ENCODE data around the gene WDR18. TPM values are rescaled to one million over a fixed set of nuclear protein-coding genes. Genes with fewer than 3 reads are reported as not detected.

Gene WDR18
- total and polyA plus RNA-seq, 4 donors = 15.5 to 68.8 (median 18.5) TPM

- WGBS, 2 donors = 51 to 53% methylated on average over 41 to 45 of the region's 45 CpGs
- peak overlapping the region in 1 of 2 donors; percentile 2 for H3K27ac ChIP-seq (ENCODE audit: low read depth in 1 of 2, low read length in 2 of 2)
These were observed 42.6 kb upstream of the WDR18 start for GRCh38 chr19:941292-942132.

GRCh38 chr19:942133-942645 lies 42.0 kb upstream of the WDR18 start:
- ATAC-seq (ENCODE audit: low FRiP score) (no peak), DNase-seq (no peak)
- intact Hi-C loops (cut with DNase I) = no loop called here
- Histone ChIP-seq H3K4me1 (ENCODE audit: control insufficient read depth in 1 of 2, insufficient read depth in 2 of 2, low read length in 2 of 2) (no peaks in the 10 kb centered on the region), H3K9me3 (ENCODE audit: control insufficient read depth, low read length) (no peaks in the 10 kb centered on the region), H3K36me3 (ENCODE audit: control insufficient read depth in 1 of 2, insufficient read depth in 2 of 2, low read length in 1 of 2) (no peaks in the 10 kb centered on the region), H3K27me3 (ENCODE audit: control insufficient read depth in 1 of 2, insufficient read depth in 2 of 2, low read length in 1 of 2) (no peaks in the 10 kb centered on the region), H3K4me3 (ENCODE audit: low read length in 2 of 2) (no peak overlapping the region), H3K27ac (ENCODE audit: low read depth in 1 of 2, low read length in 2 of 2) (no peak overlapping the region)
- 94 to 95% methylated on average over 32 of the region's 32 CpGs for WGBS, 2 donors

More at GRCh38 chr19:941292-942132, 42.6 kb upstream of the WDR18 start:
- intact Hi-C loops (cut with DNase I) = no loop called here
- DNase-seq = no peak
- Histone ChIP-seq H3K9me3 (ENCODE audit: control insufficient read depth, low read length) (no peaks in the 10 kb centered on the region), H3K36me3 (ENCODE audit: control insufficient read depth in 1 of 2, insufficient read depth in 2 of 2, low read length in 1 of 2) (no peaks in the 10 kb centered on the region), H3K27me3 (ENCODE audit: control insufficient read depth in 1 of 2, insufficient read depth in 2 of 2, low read length in 1 of 2) (no peaks in the 10 kb centered on the region), H3K4me1 (ENCODE audit: control insufficient read depth in 1 of 2, insufficient read depth in 2 of 2, low read length in 2 of 2) (no peaks in the 10 kb centered on the region), H3K4me3 (ENCODE audit: low read length in 2 of 2) (peak overlapping the region in 1 of 2 donors; percentile 1)
- ATAC-seq (ENCODE audit: low FRiP score) = peak; percentile 2

- Histone ChIP-seq H3K27ac (ENCODE audit: low read depth in 1 of 2, low read length in 2 of 2) (no peak overlapping the region), H3K27me3 (ENCODE audit: control insufficient read depth in 1 of 2, insufficient read depth in 2 of 2, low read length in 1 of 2) (no peaks in the 10 kb centered on the region), H3K4me1 (ENCODE audit: control insufficient read depth in 1 of 2, insufficient read depth in 2 of 2, low read length in 2 of 2) (no peaks in the 10 kb centered on the region), H3K36me3 (ENCODE audit: control insufficient read depth in 1 of 2, insufficient read depth in 2 of 2, low read length in 1 of 2) (no peaks in the 10 kb centered on the region), H3K9me3 (ENCODE audit: control insufficient read depth, low read length) (no peaks in the 10 kb centered on the region), H3K4me3 (ENCODE audit: low read length in 2 of 2) (no peak overlapping the region)
- ATAC-seq (ENCODE audit: low FRiP score) = no peak
- WGBS, 2 donors = 98 to 99% methylated on average over 16 to 17 of the region's 17 CpGs
- no peak for DNase-seq
- intact Hi-C loops (cut with DNase I) = no loop called here
These were observed 40.5 kb upstream of the WDR18 start for GRCh38 chr19:943551-944170.

- Histone ChIP-seq H3K4me3 (ENCODE audit: low read length in 2 of 2) (no peak overlapping the region), H3K4me1 (ENCODE audit: control insufficient read depth in 1 of 2, insufficient read depth in 2 of 2, low read length in 2 of 2) (no peaks in the 10 kb centered on the region), H3K27me3 (ENCODE audit: control insufficient read depth in 1 of 2, insufficient read depth in 2 of 2, low read length in 1 of 2) (no peaks in the 10 kb centered on the region), H3K36me3 (ENCODE audit: control insufficient read depth in 1 of 2, insufficient read depth in 2 of 2, low read length in 1 of 2) (no peaks in the 10 kb centered on the region), H3K9me3 (ENCODE audit: control insufficient read depth, low read length) (no peaks in the 10 kb centered on the region), H3K27ac (ENCODE audit: low read depth in 1 of 2, low read length in 2 of 2) (no peak overlapping the region)
- ATAC-seq (ENCODE audit: low FRiP score) (no peak), DNase-seq (no peak)
- 71 to 77% methylated on average over 26 to 27 of the region's 27 CpGs for WGBS, 2 donors
- intact Hi-C loops (cut with DNase I) = no loop called here
These were observed 40.0 kb upstream of the WDR18 start for GRCh38 chr19:944171-944567.

- DNase-seq (no peak), ATAC-seq (ENCODE audit: low FRiP score) (no peak)
- H3K36me3 ChIP-seq (ENCODE audit: control insufficient read depth in 1 of 2, insufficient read depth in 2 of 2, low read length in 1 of 2) = no peaks in the 10 kb centered on the region
- no peak overlapping the region for H3K27ac ChIP-seq (ENCODE audit: low read depth in 1 of 2, low read length in 2 of 2)
- no peaks in the 10 kb centered on the region for H3K4me1 ChIP-seq (ENCODE audit: control insufficient read depth in 1 of 2, insufficient read depth in 2 of 2, low read length in 2 of 2)
- intact Hi-C loops (cut with DNase I) = no loop called here
- no peaks in the 10 kb centered on the region for H3K27me3 ChIP-seq (ENCODE audit: control insufficient read depth in 1 of 2, insufficient read depth in 2 of 2, low read length in 1 of 2)
- WGBS, 2 donors = 78 to 79% methylated on average over 22 of the region's 22 CpGs
- no peak overlapping the region for H3K4me3 ChIP-seq (ENCODE audit: low read length in 2 of 2)
- no peaks in the 10 kb centered on the region for H3K9me3 ChIP-seq (ENCODE audit: control insufficient read depth, low read length)
These were observed 39.4 kb upstream of the WDR18 start for GRCh38 chr19:944663-945241.

GRCh38 chr19:945401-946252 lies 38.5 kb upstream of the WDR18 start:
- Histone ChIP-seq H3K4me1 (ENCODE audit: control insufficient read depth in 1 of 2, insufficient read depth in 2 of 2, low read length in 2 of 2) (no peaks in the 10 kb centered on the region), H3K36me3 (ENCODE audit: control insufficient read depth in 1 of 2, insufficient read depth in 2 of 2, low read length in 1 of 2) (no peaks in the 10 kb centered on the region), H3K9me3 (ENCODE audit: control insufficient read depth, low read length) (no peaks in the 10 kb centered on the region), H3K4me3 (ENCODE audit: low read length in 2 of 2) (no peak overlapping the region), H3K27ac (ENCODE audit: low read depth in 1 of 2, low read length in 2 of 2) (no peak overlapping the region), H3K27me3 (ENCODE audit: control insufficient read depth in 1 of 2, insufficient read depth in 2 of 2, low read length in 1 of 2) (no peaks in the 10 kb centered on the region)
- WGBS, 2 donors = 93 to 95% methylated on average over 37 of the region's 37 CpGs
- intact Hi-C loops (cut with DNase I) = no loop called here
- DNase-seq (no peak), ATAC-seq (ENCODE audit: low FRiP score) (no peak)

GRCh38 chr19:947090-947706 lies 36.9 kb upstream of the WDR18 start:
- ATAC-seq (ENCODE audit: low FRiP score) (no peak), DNase-seq (peak in 1 of 2 donors; percentile 52)
- Histone ChIP-seq H3K27me3 (ENCODE audit: control insufficient read depth in 1 of 2, insufficient read depth in 2 of 2, low read length in 1 of 2) (no peaks in the 10 kb centered on the region), H3K4me3 (ENCODE audit: low read length in 2 of 2) (no peak overlapping the region), H3K27ac (ENCODE audit: low read depth in 1 of 2, low read length in 2 of 2) (no peak overlapping the region), H3K9me3 (ENCODE audit: control insufficient read depth, low read length) (no peaks in the 10 kb centered on the region), H3K36me3 (ENCODE audit: control insufficient read depth in 1 of 2, insufficient read depth in 2 of 2, low read length in 1 of 2) (no peaks in the 10 kb centered on the region), H3K4me1 (ENCODE audit: control insufficient read depth in 1 of 2, insufficient read depth in 2 of 2, low read length in 2 of 2) (no peaks in the 10 kb centered on the region)
- WGBS, 2 donors = 94% methylated on average over 30 of the region's 30 CpGs
- intact Hi-C loops (cut with DNase I) = no loop called here

Data from aorta (tissue), 5 donors.